Activated naive CD4-positive, alpha-beta T cell treated with anti-CD3 and anti-CD28 coated beads, Interleukin-2, amount 10 ng/mL, durations not matched to agents 7 days and 5 days (primary cell): Measurements from ENCODE around the gene EHBP1.
"Not testable (repeated sequence)": the region's sequence is repeated elsewhere in the genome, so short reads cannot be mapped to it uniquely, and the experiment has no call there.

Source experiments
- CTCF ChIA-PET: fragments of 350-600 bp; sonication (Branson Sonifier 250); formaldehyde crosslinking; loops from one replicate; lab custom pipeline; 2021; ENCODE audit warnings: antibody characterized with exemption; lab: Charles Lee
- DNase-seq: peaks from one replicate; pipeline ENCODE4 v3.0.0-alpha.2; 2020
- H3K27ac Mint-ChIP-seq: one replicate; pipeline ENCODE4 v1.8.0; 2021; ENCODE audit warnings: mild to moderate bottlenecking, moderate library complexity, mixed read lengths
- H3K27me3 Mint-ChIP-seq: one replicate; pipeline ENCODE4 v1.8.0; 2021; ENCODE audit warnings: mild to moderate bottlenecking, mixed read lengths
- H3K36me3 Mint-ChIP-seq: one replicate; pipeline ENCODE4 v1.8.0; 2021; ENCODE audit warnings: mixed read lengths
- H3K4me1 Mint-ChIP-seq: one replicate; pipeline ENCODE4 v1.8.0; 2021; ENCODE audit warnings: mixed read lengths
- H3K4me3 Mint-ChIP-seq: one replicate; pipeline ENCODE4 v1.8.0; 2021; ENCODE audit warnings: mild to moderate bottlenecking, moderate library complexity, mixed read lengths
- H3K9me3 Mint-ChIP-seq: one replicate; pipeline ENCODE4 v1.8.0; 2021; ENCODE audit warnings: mixed read lengths

Gene EHBP1

DNA sequence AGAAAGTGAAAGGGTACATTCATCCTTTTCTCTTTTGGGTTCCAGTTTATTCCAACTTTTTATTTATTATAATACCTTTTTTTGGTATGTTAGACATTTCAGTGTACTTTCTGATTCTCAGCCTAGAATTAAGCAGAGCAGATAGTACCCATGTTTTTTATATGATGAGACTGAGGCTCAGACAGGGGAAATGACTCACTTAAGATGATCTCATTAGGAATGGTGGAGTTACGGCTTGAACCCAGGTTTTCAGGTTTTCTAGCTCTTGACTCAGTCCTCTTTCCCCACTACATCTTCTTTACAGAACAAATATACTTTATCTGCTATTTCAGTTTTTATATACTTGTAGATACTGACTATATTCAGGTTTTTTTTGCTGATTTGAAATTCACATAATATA is 293.4 kb downstream of the EHBP1 start:
- H3K36me3 Mint-ChIP-seq: peaks cover 9% of the 10 kb centered on the region
- no peak overlapping the region for H3K27ac Mint-ChIP-seq
- no peaks in the 10 kb centered on the region for H3K9me3 Mint-ChIP-seq
- CTCF ChIA-PET: no interaction called here
- no peaks in the 10 kb centered on the region for H3K4me1 Mint-ChIP-seq
- no peak overlapping the region for H3K4me3 Mint-ChIP-seq
- no peak for DNase-seq
- no peaks in the 10 kb centered on the region for H3K27me3 Mint-ChIP-seq

DNA sequence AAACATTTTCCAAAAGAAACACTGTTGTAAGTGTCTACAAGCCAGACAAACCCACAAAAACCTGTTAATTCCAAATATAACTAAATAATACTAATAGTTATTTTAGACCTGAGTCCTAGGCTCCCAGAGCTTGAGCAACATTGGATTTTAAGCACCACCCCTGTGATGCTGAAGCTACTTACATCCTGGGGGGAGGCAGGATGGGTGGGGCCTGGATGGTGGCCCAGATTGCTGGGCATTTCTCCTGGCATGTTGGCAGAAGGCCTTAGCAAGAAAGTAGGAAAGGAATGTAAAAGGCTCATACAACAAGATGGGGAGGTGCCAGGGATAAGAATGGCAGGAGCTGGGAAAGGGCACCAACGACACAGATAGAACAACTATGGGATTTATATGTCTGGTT is 294.4 kb downstream of the EHBP1 start:
- CTCF ChIA-PET: no interaction called here
- H3K27ac Mint-ChIP-seq: no peak overlapping the region
- no peak for DNase-seq

DNA sequence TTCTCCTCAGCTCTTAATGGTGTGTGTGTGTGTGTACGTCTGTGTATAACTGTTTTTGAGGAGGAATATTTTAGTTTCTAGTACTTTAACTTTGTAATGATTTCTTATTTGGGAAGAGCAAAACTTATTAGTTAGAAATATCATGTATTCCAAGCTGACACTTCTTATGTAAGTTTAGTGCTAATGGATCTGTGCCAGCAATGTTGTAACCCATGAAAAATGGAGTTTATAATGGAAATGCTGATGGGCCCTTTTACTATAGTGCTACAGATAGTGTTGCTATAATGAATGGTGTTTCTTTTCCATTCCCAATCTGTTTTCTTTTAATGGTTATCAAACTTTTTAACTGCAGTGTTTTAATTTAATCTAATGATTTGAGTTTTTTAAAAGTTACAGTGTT is 295.3 kb downstream of the EHBP1 start:
- Mint-ChIP-seq H3K4me1 (no peaks in the 10 kb centered on the region), H3K27ac (no peak overlapping the region), H3K4me3 (no peak overlapping the region), H3K9me3 (no peaks in the 10 kb centered on the region), H3K36me3 (peaks cover 9% of the 10 kb centered on the region), H3K27me3 (no peaks in the 10 kb centered on the region)
- CTCF ChIA-PET: no interaction called here
- DNase-seq: no peak

More for the DNA sequence above, 294.4 kb downstream of the EHBP1 start:
- Mint-ChIP-seq H3K9me3 (no peaks in the 10 kb centered on the region), H3K4me3 (no peak overlapping the region), H3K27me3 (no peaks in the 10 kb centered on the region), H3K4me1 (no peaks in the 10 kb centered on the region), H3K36me3 (peaks cover 9% of the 10 kb centered on the region)

DNA sequence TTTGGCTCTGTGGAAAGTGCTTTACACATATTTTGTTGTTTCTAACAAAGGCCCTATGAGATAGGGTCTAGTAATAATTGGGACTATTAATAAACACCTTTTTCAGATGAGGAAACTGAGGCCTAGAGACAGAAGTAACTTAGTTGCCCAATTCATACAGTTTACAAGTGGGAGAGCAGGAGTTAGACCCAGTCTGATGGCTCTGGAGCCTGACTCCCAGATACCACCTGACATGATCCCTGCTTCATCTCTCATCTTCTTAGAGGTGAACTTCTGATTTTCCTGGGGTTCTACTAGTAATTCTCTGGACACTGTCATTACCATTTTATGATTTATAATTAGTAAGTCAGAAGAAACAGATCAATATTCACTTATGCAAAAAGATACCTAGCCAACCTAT is 296.1 kb downstream of the EHBP1 start:
- H3K27ac Mint-ChIP-seq: no peak overlapping the region
- no peaks in the 10 kb centered on the region for H3K4me1 Mint-ChIP-seq
- H3K4me3 Mint-ChIP-seq: no peak overlapping the region
- no peak for DNase-seq
- peaks cover 9% of the 10 kb centered on the region for H3K36me3 Mint-ChIP-seq
- H3K9me3 Mint-ChIP-seq: no peaks in the 10 kb centered on the region
- no peaks in the 10 kb centered on the region for H3K27me3 Mint-ChIP-seq
- CTCF ChIA-PET: no interaction called here

DNA sequence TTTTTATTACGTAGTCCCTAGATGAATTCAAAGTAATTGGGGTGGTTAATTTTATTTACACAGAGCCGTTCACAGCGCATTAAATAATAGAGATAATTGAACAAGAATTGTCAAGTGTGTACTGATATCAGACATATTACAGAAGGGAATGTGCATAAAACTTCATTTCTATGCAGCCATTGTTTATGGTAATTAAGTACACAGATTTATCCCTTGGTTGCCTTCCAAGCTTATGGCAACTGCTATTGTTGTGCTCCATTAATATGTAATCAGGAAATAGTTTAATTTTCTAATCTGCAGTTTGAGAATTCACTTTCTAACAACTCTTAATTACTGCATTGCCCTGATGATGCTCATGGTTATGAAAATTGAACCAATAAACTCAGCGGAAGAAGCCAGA is 297.8 kb downstream of the EHBP1 start:
- peaks cover 4% of the 10 kb centered on the region for H3K36me3 Mint-ChIP-seq
- no peaks in the 10 kb centered on the region for H3K27me3 Mint-ChIP-seq
- H3K27ac Mint-ChIP-seq: no peak overlapping the region
- no peak for DNase-seq
- no peak overlapping the region for H3K4me3 Mint-ChIP-seq
- CTCF ChIA-PET: no interaction called here
- H3K9me3 Mint-ChIP-seq: no peaks in the 10 kb centered on the region
- H3K4me1 Mint-ChIP-seq: no peaks in the 10 kb centered on the region

DNA sequence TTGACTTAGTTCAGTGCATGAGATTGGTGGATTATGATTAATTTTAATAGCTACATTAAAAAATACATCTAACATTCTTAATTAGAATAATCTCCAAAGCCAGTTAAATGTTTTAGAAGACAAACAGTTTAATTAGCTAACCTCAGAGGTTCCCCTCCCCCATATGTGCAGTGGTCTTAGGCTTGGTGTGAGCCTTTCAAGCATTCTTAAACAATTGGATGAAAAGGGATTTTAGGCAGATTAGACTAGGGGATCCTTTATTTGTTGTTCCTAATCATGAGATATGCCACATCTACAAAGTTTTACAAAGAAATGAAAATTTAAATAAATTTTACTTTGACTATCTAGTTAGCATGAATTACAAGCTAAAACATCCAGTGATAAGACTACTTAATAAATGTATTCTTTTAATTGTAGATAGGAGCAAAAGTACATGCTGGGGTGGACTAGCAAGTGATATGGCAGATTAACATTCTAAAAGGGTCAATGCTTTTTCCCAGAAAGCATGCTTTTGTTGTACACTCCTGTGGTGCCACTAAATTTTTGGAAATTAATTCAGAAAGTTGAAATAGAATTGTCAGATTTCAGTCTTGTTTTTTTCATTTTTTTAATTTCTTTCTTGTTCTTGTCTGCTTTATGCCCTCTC is 302.4 kb downstream of the EHBP1 start:
- H3K36me3 Mint-ChIP-seq: no peaks in the 10 kb centered on the region
- CTCF ChIA-PET: interaction anchor here (1.1 kb wide), 1 partner anchor 10 kb away, joined by 3 read pairs; no protein-coding TSS in a partner anchor
- H3K27ac Mint-ChIP-seq: no peak overlapping the region
- H3K4me3 Mint-ChIP-seq: no peak overlapping the region
- DNase-seq: no peak
- no peaks in the 10 kb centered on the region for H3K27me3 Mint-ChIP-seq
- H3K4me1 Mint-ChIP-seq: no peaks in the 10 kb centered on the region
- H3K9me3 Mint-ChIP-seq: no peaks in the 10 kb centered on the region

DNA sequence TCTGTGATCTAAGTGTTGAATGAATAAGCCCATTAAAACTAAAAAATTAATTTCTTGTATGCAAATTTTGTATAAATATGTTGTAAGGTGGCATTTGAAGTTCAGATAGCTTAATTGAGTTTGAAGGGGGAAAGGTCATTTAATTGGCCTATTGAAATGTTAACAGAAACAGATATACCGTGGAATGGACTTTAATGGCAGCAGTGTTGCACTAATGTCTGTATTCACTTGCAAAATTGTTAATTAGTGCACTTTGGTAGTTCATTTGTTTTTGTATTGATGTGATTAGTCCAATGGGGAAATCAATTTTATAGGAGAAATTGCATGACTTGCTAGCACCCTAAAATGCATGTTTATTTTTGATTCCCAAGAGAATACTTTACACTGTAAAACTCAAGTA is 303.3 kb downstream of the EHBP1 start:
- no peak overlapping the region for H3K4me3 Mint-ChIP-seq
- DNase-seq: no peak
- no peak overlapping the region for H3K27ac Mint-ChIP-seq
- H3K9me3 Mint-ChIP-seq: no peaks in the 10 kb centered on the region
- no peaks in the 10 kb centered on the region for H3K27me3 Mint-ChIP-seq
- CTCF ChIA-PET: no interaction called here
- H3K4me1 Mint-ChIP-seq: no peaks in the 10 kb centered on the region
- no peaks in the 10 kb centered on the region for H3K36me3 Mint-ChIP-seq

DNA sequence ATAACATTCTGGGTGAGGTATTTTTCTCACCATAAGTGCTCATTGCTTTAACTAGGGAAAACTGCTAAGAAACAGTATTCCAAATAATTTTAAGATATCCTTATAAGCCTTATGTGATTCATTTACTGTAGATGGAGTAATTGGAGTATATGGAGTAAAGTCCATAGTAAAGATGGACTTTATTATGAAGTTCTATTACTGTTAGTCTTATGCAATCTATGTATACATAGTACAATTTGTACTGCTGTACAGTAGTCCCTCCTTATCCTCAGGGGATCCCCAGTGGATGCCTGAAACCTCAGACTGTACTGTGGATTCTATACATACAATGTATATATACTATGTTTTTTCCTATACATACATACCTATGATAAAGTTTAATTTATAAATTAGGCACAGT is 304.0 kb downstream of the EHBP1 start:
- no peak for DNase-seq
- CTCF ChIA-PET: interaction anchor here (0.6 kb wide), 1 partner anchor 123 kb away, joined by 3 read pairs; no protein-coding TSS in a partner anchor
- no peaks in the 10 kb centered on the region for H3K4me1 Mint-ChIP-seq
- H3K27me3 Mint-ChIP-seq: no peaks in the 10 kb centered on the region
- H3K4me3 Mint-ChIP-seq: no peak overlapping the region
- no peaks in the 10 kb centered on the region for H3K36me3 Mint-ChIP-seq
- H3K9me3 Mint-ChIP-seq: no peaks in the 10 kb centered on the region
- H3K27ac Mint-ChIP-seq: no peak overlapping the region

DNA sequence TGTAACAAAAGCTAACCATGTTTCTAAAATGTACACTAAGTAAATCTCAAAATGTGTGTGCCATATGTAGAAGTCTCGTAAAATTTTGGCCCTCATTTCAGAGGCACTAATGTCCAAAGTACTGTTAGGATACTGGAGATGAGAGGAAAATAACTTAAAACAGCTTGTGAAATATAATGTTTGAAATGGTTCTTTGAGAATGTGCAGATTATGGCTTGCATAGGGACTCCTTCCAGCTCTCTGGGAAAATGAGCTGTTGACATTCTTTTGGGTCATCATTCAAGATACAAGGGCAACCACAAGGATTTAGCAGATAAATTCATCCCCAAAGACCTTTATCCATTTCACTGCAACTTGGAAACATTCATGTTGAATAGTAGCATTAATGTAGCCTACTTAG is 307.0 kb downstream of the EHBP1 start:
- no peaks in the 10 kb centered on the region for H3K4me1 Mint-ChIP-seq
- H3K9me3 Mint-ChIP-seq: no peaks in the 10 kb centered on the region
- CTCF ChIA-PET: no interaction called here
- no peak overlapping the region for H3K4me3 Mint-ChIP-seq
- no peak overlapping the region for H3K27ac Mint-ChIP-seq
- no peak for DNase-seq
- no peaks in the 10 kb centered on the region for H3K27me3 Mint-ChIP-seq
- peaks cover 1% of the 10 kb centered on the region for H3K36me3 Mint-ChIP-seq

DNA sequence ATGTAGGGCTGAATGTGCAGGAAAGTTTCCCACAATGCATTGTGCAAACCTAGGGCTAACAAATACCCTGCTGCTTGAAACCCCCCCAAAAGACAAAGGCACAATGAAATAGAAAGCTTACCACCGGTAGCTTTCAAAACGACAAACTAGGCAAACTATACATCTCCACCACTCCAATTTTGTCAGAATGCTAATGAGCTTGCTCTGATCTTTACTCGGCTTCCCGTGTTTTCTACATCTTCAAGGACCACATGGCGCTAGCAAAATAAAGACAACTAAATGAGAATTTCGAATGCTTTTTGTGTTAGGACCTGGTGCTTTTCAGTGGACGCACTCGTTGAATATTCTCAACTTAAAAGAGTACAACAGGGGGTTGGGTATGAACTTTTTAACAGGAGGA is 307.9 kb downstream of the EHBP1 start:
- Mint-ChIP-seq H3K4me1 (no peaks in the 10 kb centered on the region), H3K9me3 (no peaks in the 10 kb centered on the region), H3K27me3 (no peaks in the 10 kb centered on the region), H3K36me3 (peaks cover 1% of the 10 kb centered on the region), H3K4me3 (no peak overlapping the region), H3K27ac (no peak overlapping the region)
- DNase-seq: no peak
- CTCF ChIA-PET: no interaction called here

DNA sequence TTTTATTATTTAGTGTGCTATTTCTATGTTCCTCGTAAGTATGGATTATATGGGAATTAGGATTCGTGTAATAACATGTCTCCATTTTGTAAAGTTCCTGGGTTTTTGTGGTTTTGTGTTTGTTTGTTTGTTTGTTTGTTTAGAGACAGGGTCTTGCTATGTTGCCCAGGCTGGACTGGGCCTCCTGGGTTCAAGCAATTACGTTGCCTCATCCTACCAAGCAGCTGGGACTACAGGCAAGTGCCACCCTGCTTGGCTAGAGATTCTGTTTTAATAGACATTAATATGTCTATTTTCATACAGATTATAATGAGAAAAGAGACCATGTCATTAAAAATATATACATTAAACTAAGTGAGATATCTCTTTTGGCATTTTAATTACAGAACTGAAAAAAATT is 309.9 kb downstream of the EHBP1 start:
- H3K4me3 Mint-ChIP-seq: no peak overlapping the region
- CTCF ChIA-PET: no interaction called here
- H3K27ac Mint-ChIP-seq: no peak overlapping the region
- no peaks in the 10 kb centered on the region for H3K9me3 Mint-ChIP-seq
- no peaks in the 10 kb centered on the region for H3K27me3 Mint-ChIP-seq
- DNase-seq: no peak
- peaks cover 1% of the 10 kb centered on the region for H3K36me3 Mint-ChIP-seq
- no peaks in the 10 kb centered on the region for H3K4me1 Mint-ChIP-seq

DNA sequence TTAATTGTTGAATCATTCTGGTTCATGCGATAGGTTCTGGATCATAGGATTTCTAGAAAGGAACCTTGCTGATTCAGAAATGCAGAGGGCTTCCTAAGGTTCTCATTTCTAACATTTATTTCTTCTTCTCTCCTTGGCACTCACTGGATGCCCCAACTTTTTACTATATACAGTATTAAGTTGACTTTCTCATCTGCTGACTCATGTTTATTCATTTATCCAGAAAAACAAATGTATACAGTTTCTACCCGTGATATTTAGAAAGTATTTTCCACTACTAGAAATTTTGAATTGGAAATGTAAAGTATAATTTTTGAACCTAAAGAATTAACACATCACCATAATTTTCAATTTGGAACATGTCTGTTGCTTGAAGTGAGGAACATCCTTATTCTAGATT is 312.9 kb downstream of the EHBP1 start:
- Mint-ChIP-seq H3K27ac (no peak overlapping the region), H3K36me3 (peaks cover 1% of the 10 kb centered on the region), H3K9me3 (no peaks in the 10 kb centered on the region), H3K4me3 (no peak overlapping the region), H3K4me1 (no peaks in the 10 kb centered on the region), H3K27me3 (no peaks in the 10 kb centered on the region)
- CTCF ChIA-PET: interaction anchor here (0.7 kb wide), 1 partner anchor 8 kb away, joined by 3 read pairs; no protein-coding TSS in a partner anchor
- DNase-seq: no peak

DNA sequence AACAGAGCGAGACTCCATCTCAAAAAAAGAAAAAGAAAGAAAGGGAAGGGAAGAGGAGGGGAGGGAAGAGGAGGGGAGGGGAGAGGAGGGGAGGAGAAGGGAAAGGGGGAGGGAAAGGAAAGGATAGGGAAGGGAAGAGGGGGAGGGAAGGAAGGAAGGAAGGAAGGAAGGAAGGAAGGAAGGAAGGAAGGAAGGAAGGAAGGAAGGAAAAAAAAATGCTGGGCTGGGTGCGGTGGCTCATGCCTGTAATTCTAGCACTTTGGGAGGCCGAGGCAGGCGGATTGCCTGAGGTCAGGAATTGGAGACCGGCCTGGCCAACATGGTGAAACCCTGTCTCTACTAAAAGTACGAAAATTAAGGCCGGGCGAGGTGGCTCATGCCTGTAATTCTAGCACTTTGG is 314.2 kb downstream of the EHBP1 start:
- DNase-seq, H3K4me3 Mint-ChIP-seq, H3K36me3 Mint-ChIP-seq, H3K27ac Mint-ChIP-seq, CTCF ChIA-PET, H3K27me3 Mint-ChIP-seq, H3K4me1 Mint-ChIP-seq, H3K9me3 Mint-ChIP-seq: not testable (repeated sequence)

DNA sequence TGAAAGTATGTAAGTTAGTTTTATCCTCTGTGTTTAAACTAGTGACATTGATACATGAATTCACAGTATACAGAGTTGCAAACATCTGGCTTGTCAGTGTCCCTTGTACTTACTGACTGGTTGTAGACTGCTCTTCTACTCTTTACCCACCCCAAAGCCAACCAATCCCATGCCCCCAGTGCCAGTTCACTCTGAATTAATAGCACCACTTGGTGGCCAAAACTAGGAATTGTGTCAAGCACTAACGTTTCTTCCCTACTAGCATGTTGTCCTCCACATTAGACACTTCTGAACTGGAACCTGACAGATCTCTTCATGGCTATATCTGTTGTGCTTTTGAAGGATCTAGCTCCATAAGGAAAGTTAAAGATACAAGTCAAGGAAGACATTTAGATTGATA is 317.9 kb downstream of the EHBP1 start:
- no peaks in the 10 kb centered on the region for H3K36me3 Mint-ChIP-seq

DNA sequence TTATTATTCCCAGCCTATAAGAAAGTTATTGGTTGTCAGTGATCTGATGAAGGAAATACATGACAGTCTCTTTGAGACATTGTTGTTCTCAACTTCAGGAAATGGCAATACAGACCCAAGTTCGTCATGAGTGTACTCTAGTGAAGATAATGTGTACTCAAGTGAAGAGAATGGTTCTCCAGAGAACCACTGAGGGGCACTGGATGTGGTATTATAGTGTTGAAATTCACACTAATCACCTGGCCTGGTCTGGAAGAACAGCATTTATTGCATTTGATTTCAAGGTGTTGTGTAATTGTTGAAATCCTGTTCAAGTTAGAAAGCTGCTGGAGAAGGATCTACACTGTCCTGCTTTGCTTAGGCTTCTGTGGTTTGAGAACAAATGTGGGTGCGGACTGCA is 321.7 kb downstream of the EHBP1 start:
- CTCF ChIA-PET: interaction anchor here (0.6 kb wide), 1 partner anchor 9 kb away, joined by 3 read pairs; no protein-coding TSS in a partner anchor
- no peaks in the 10 kb centered on the region for H3K27me3 Mint-ChIP-seq
- H3K4me3 Mint-ChIP-seq: no peak overlapping the region
- no peak for DNase-seq
- H3K36me3 Mint-ChIP-seq: no peaks in the 10 kb centered on the region
- H3K27ac Mint-ChIP-seq: no peak overlapping the region
- H3K9me3 Mint-ChIP-seq: no peaks in the 10 kb centered on the region
- H3K4me1 Mint-ChIP-seq: no peaks in the 10 kb centered on the region

More for the DNA sequence above, 317.9 kb downstream of the EHBP1 start:
- H3K4me3 Mint-ChIP-seq: no peak overlapping the region
- no peak overlapping the region for H3K27ac Mint-ChIP-seq
- H3K9me3 Mint-ChIP-seq: no peaks in the 10 kb centered on the region
- H3K27me3 Mint-ChIP-seq: no peaks in the 10 kb centered on the region
- no peaks in the 10 kb centered on the region for H3K4me1 Mint-ChIP-seq
- no peak for DNase-seq
- CTCF ChIA-PET: interaction anchor here (1.0 to 1.9 kb wide), 3 partner anchors 10 to 236 kb away, joined by 3 to 5 read pairs (median 3); no protein-coding TSS in a partner anchor
